OCI-LY7 (cell line): ENCODE data around the gene IP6K3. TPM values are rescaled to one million over a fixed set of nuclear protein-coding genes. Genes with fewer than 3 reads are reported as not detected.

Experiments
- BruUV-seq: library from RNA; stranded (reverse); fragments of 400-500 nt; replicated peaks from 2 replicates; lab custom pipeline; 2021; lab: Mats Ljungman, UMichigan
- CTCF ChIA-PET: fragments of 300-600 bp; sonication (Branson Sonifier 250); formaldehyde crosslinking; loops from one replicate; lab custom pipeline; 2022; ENCODE audit warnings: antibody characterized with exemption; ENCODE audit not compliant: unreplicated experiment; lab: Charles Lee
- POLR2A ChIA-PET: fragments of 300-600 bp; sonication (Branson Sonifier 250); formaldehyde crosslinking; loops from one replicate; lab custom pipeline; 2022; ENCODE audit warnings: antibody characterized with exemption; lab: Charles Lee
- DNase-seq: peaks from one replicate; pipeline ENCODE4 v3.0.0-alpha.2; 2015; ENCODE audit warnings: low spot score
- H2AFZ ChIP-seq: fragments of 200-600 bp; sonication (generic), shearing (Covaris generic); 2 replicates; pipeline ENCODE4 v1.6.1; 2014; ENCODE audit warnings: mild to moderate bottlenecking, antibody characterized with exemption, low read length, moderate library complexity
- H3K27ac ChIP-seq: fragments of 200-600 bp; sonication (generic); 2 replicates; pipeline ENCODE4 v1.5.1; 2014; ENCODE audit warnings: mixed run types, low read depth, mild to moderate bottlenecking, moderate library complexity, low read length, inconsistent platforms; ENCODE audit not compliant: poor library complexity, severe bottlenecking
- H3K36me3 ChIP-seq: fragments of 200-600 bp; sonication (generic); 2 replicates; pipeline ENCODE4 v1.6.1; 2014; ENCODE audit warnings: mild to moderate bottlenecking, antibody characterized with exemption, low read length, moderate library complexity, mixed read lengths; ENCODE audit not compliant: insufficient read depth
- H3K4me1 ChIP-seq: fragments of 200-600 bp; sonication (generic); 2 replicates; pipeline ENCODE4 v1.5.1; 2014; ENCODE audit warnings: mild to moderate bottlenecking, low read length; ENCODE audit not compliant: insufficient read depth, poor library complexity, severe bottlenecking
- H3K4me2 ChIP-seq: fragments of 200-600 bp; sonication (generic); 2 replicates; pipeline ENCODE4 v1.6.1; 2014; ENCODE audit warnings: mild to moderate bottlenecking, low read length
- H3K4me3 ChIP-seq: fragments of 200-600 bp; sonication (generic); 2 replicates; pipeline ENCODE4 v1.5.1; 2014; ENCODE audit warnings: mild to moderate bottlenecking, low read depth, low read length; ENCODE audit not compliant: poor library complexity, severe bottlenecking
- H3K79me2 ChIP-seq: fragments of 200-600 bp; sonication (generic); 2 replicates; pipeline ENCODE4 v1.6.1; 2016; ENCODE audit warnings: low read depth, mild to moderate bottlenecking, low read length, moderate library complexity, mixed read lengths; ENCODE audit not compliant: insufficient read depth
- H3K9me2 ChIP-seq: fragments of 200-600 bp; sonication (generic); 2 replicates; pipeline ENCODE4 v1.6.1; 2016; ENCODE audit warnings: mild to moderate bottlenecking, low read length, mixed read lengths; ENCODE audit not compliant: insufficient read depth
- H3K9me3 ChIP-seq: fragments of 200-600 bp; sonication (generic); 2 replicates; pipeline ENCODE4 v1.6.1; 2014; ENCODE audit warnings: mild to moderate bottlenecking, mixed run types, low read length, mixed read lengths
- H4K20me1 ChIP-seq: fragments of 200-600 bp; sonication (generic); 2 replicates; pipeline ENCODE4 v1.6.1; 2014; ENCODE audit warnings: mild to moderate bottlenecking, antibody characterized with exemption, low read length, moderate library complexity, mixed read lengths; ENCODE audit not compliant: insufficient read depth
- EZH2phosphoT487 ChIP-seq: fragments of 200-600 bp; sonication (generic); IDR thresholded peaks from 2 replicates; pipeline ENCODE4 v1.6.1; 2018; ENCODE audit warnings: low read depth, borderline replicate concordance, mild to moderate bottlenecking, mixed run types, antibody characterized with exemption, low read length, moderate library complexity, mixed read lengths
- intact Hi-C: fragments of 100-400 bp; cut with micrococcal nuclease; formaldehyde crosslinking; loops from one replicate; pipeline ENCODE4 v1.10.0; 2022; ENCODE audit not compliant: unreplicated experiment
- total RNA-seq, 2 experiments: library from RNA; depleted of rRNA in 1 of 2; stranded (reverse); fragments of >200 nt in 1 of 2; shearing (Covaris generic) in 1 of 2; gene quantifications; 2 replicates each; pipeline ENCODE4 v1.2.3, GENCODE V29; 2014 to 2022
- TF ChIP-seq, protein P1 (sequence below): fragments of 200-600 bp; sonication (generic); conservative IDR thresholded peaks from 2 replicates; pipeline ENCODE4 v1.5.1; 2014; ENCODE audit warnings: mild to moderate bottlenecking, antibody characterized with exemption, low read length, moderate library complexity, mixed read lengths

IP6K3 gene
- total RNA-seq, 2 experiments from 2014 or later: not detected

DNA sequence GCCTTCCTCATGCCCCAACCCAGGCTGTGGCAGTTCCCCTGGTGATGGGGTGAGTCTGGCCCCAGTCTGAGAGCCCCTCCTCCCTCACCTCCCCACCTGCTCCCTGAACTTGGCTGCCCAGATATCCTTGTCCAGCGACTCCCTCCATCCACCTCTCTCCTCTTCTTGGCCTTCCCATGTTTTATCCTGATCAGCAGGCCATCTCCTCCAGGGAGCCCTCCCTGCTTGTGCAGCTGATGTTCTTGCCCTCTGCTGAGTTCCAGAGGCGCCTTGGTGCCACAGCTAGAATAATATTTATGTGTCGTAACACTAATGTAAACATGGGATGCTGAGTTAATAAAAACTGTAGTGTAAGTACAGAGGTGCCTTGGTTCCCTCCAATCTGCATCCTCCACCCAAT lies 10.4 kb upstream of the IP6K3 start:
- CTCF ChIA-PET: interaction anchor here (1.1 kb wide), 1 partner anchor 46 kb away, joined by 6 read pairs; the partner anchor contains the start of gene UQCC2
- no peaks in the 10 kb centered on the region for H3K9me2 ChIP-seq
- no peak for DNase-seq
- no peaks in the 10 kb centered on the region for H3K36me3 ChIP-seq
- H3K27ac ChIP-seq: no peak overlapping the region
- H3K9me3 ChIP-seq: no peaks in the 10 kb centered on the region
- no peak overlapping the region for H3K4me2 ChIP-seq
- POLR2A ChIA-PET: interaction anchor here (1.4 kb wide), 1 partner anchor 46 kb away, joined by 3 read pairs; the partner anchor contains the start of gene UQCC2
- no peaks in the 10 kb centered on the region for H3K4me1 ChIP-seq
- TF ChIP-seq, protein P1, sequence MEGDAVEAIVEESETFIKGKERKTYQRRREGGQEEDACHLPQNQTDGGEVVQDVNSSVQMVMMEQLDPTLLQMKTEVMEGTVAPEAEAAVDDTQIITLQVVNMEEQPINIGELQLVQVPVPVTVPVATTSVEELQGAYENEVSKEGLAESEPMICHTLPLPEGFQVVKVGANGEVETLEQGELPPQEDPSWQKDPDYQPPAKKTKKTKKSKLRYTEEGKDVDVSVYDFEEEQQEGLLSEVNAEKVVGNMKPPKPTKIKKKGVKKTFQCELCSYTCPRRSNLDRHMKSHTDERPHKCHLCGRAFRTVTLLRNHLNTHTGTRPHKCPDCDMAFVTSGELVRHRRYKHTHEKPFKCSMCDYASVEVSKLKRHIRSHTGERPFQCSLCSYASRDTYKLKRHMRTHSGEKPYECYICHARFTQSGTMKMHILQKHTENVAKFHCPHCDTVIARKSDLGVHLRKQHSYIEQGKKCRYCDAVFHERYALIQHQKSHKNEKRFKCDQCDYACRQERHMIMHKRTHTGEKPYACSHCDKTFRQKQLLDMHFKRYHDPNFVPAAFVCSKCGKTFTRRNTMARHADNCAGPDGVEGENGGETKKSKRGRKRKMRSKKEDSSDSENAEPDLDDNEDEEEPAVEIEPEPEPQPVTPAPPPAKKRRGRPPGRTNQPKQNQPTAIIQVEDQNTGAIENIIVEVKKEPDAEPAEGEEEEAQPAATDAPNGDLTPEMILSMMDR: no peak
- TF ChIP-seq EZH2phosphoT487: no peak
- H3K79me2 ChIP-seq: no peaks in the 10 kb centered on the region
- intact Hi-C loops: no loop called here
- H2AFZ ChIP-seq: no peak overlapping the region
- H4K20me1 ChIP-seq: no peaks in the 10 kb centered on the region
- no peak overlapping the region for H3K4me3 ChIP-seq
- no TSS peak for BruUV-seq

DNA sequence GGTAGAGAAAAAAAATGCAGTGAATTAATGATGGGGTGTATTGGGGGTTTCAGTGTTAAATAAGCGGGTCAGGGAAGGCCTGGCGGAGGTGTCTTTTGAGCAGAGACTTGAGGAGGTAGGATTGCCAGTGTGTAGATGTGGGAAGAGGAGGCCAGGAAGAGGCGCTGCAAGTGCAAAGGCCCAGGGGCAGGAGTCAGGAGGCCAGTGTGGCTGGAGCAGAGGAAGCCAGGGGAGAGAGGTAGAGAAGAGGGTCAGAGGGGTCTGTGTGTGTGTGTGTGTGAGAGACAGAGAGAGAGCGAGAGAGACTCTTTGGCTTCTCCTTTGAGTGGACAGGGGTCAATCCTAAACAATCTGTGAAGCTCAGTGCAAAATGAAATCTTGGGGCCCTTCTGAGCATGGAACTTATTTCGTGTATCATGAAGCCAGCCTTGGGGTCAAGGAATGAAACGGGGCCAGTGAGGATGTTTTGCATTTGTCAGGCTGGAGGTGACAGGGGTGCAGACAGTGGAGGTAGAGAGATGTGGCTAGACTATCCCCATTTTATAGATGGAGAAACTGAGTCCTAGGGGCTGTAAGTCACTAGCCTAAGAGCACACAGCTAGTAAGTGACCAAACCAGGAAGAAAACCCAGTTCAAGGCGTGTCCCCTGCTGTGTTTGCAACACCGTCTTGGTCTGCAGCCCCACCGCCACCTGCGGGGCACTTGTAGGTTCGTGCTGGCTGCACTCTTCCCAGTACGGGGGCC lies 9.7 kb upstream of the IP6K3 start:
- no peak overlapping the region for H3K4me3 ChIP-seq
- CTCF ChIA-PET: no interaction called here
- TF ChIP-seq, protein P1: no peak
- TF ChIP-seq EZH2phosphoT487: no peak
- DNase-seq: no peak
- no peaks in the 10 kb centered on the region for H3K79me2 ChIP-seq
- H3K27ac ChIP-seq: no peak overlapping the region
- intact Hi-C loops: no loop called here
- no peak overlapping the region for H2AFZ ChIP-seq
- no TSS peak for BruUV-seq
- H3K9me3 ChIP-seq: no peaks in the 10 kb centered on the region
- POLR2A ChIA-PET: interaction anchor here (1.4 kb wide), 1 partner anchor 45 kb away, joined by 3 read pairs; the partner anchor contains the start of gene UQCC2
- no peak overlapping the region for H3K4me2 ChIP-seq
- H3K4me1 ChIP-seq: no peaks in the 10 kb centered on the region
- no peaks in the 10 kb centered on the region for H3K36me3 ChIP-seq
- H4K20me1 ChIP-seq: no peaks in the 10 kb centered on the region
- H3K9me2 ChIP-seq: no peaks in the 10 kb centered on the region
